SK-N-SH (cell line): ENCODE results near the gene HDLBP. TPM values are rescaled to one million over a fixed set of nuclear protein-coding genes. Genes with fewer than 3 reads are reported as not detected.

Source experiments
- CTCF ChIA-PET: fragments of 300-600, 350-600 bp; formaldehyde crosslinking; extraction: SDS; loops from one replicate; lab custom pipeline; 2021; lab: Yijun Ruan, JAX
- POLR2A ChIA-PET: fragments of 350-600 bp; sonication (Branson Sonifier 250); formaldehyde crosslinking; extraction: SDS; loops from one replicate; lab custom pipeline; 2020; ENCODE audit warnings: antibody characterized with exemption, inconsistent platforms; lab: Yijun Ruan, JAX
- DNase-seq: peaks from one replicate; pipeline ENCODE4 v3.0.0; 2012
- H2AFZ ChIP-seq: fragments of 200-600 bp; sonication (generic); 2 replicates; pipeline ENCODE4 v1.8.1; 2016; ENCODE audit warnings: antibody characterized with exemption, mild to moderate bottlenecking, low read depth
- H3F3A ChIP-seq: fragments of 200-600 bp; sonication (generic); replicated peaks from 2 replicates; pipeline ENCODE3; 2016; ENCODE audit warnings: antibody characterized with exemption, mild to moderate bottlenecking; ENCODE audit not compliant: insufficient read depth
- H3K27ac ChIP-seq, 2 experiments: fragments of 200-500 bp in 1 of 2; fragments of 200-600 bp in 1 of 2; sonication (Bioruptor generic) in 1 of 2; sonication (generic), shearing (Covaris generic) in 1 of 2; 2 replicates each; pipeline versions ENCODE4 v1.5.1 to v1.6.1; 2014 to 2016; ENCODE audit warnings: low read depth in 2 of 2, inconsistent platforms in 1 of 2, low read length in 1 of 2, mild to moderate bottlenecking in 1 of 2, mixed read lengths in 1 of 2
- H3K27me3 ChIP-seq: fragments of 200-600 bp; sonication (generic), shearing (Covaris generic); 2 replicates; pipeline ENCODE4 v1.6.1; 2016; ENCODE audit warnings: mixed run types; ENCODE audit not compliant: insufficient read depth
- H3K36me3 ChIP-seq, 2 experiments: fragments of 200-500 bp in 1 of 2; fragments of 200-600 bp in 1 of 2; sonication (Bioruptor generic) in 1 of 2; sonication (generic) in 1 of 2; replicated peaks in 1 of 2; 2 replicates each; pipeline versions ENCODE3 to v1.5.1; 2014 to 2016; ENCODE audit warnings: low read length in 1 of 2, mild to moderate bottlenecking in 1 of 2; ENCODE audit not compliant: insufficient read depth in 2 of 2, control insufficient read depth in 1 of 2
- H3K4me1 ChIP-seq, 2 experiments: fragments of 200-500 bp in 1 of 2; fragments of 200-600 bp in 1 of 2; sonication (Bioruptor generic) in 1 of 2; sonication (generic), shearing (Covaris generic) in 1 of 2; 2 replicates each; pipeline versions ENCODE4 v1.5.1 to v1.6.1; 2014 to 2016; ENCODE audit warnings: low read depth in 1 of 2, low read length in 1 of 2, mixed run types in 1 of 2; ENCODE audit not compliant: insufficient read depth in 2 of 2, control insufficient read depth in 1 of 2
- H3K4me2 ChIP-seq: fragments of 200-600 bp; sonication (generic), shearing (Covaris generic); 2 replicates; pipeline ENCODE4 v1.6.1; 2017; ENCODE audit warnings: mixed run types
- H3K4me3 ChIP-seq, 2 experiments: fragments of 200-500 bp in 1 of 2; fragments of 200-600 bp in 1 of 2; sonication (Bioruptor generic) in 1 of 2; sonication (generic), shearing (Covaris generic) in 1 of 2; 2 replicates each; pipeline versions ENCODE4 v1.5.1 to v1.8.1; 2014 to 2016; ENCODE audit warnings: low read depth in 2 of 2, inconsistent platforms in 1 of 2, low read length in 1 of 2, mild to moderate bottlenecking in 1 of 2, mixed read lengths in 1 of 2, moderate library complexity in 1 of 2
- H3K79me2 ChIP-seq: fragments of 200-600 bp; sonication (generic); 2 replicates; pipeline ENCODE4 v1.8.1; 2017; ENCODE audit warnings: mild to moderate bottlenecking; ENCODE audit not compliant: insufficient read depth
- H3K9ac ChIP-seq: fragments of 200-600 bp; sonication (generic); 2 replicates; pipeline ENCODE4 v1.6.1; 2017; ENCODE audit warnings: mixed run types
- H3K9me2 ChIP-seq: fragments of 200-600 bp; sonication (generic); 2 replicates; pipeline ENCODE4 v1.6.1; 2017; ENCODE audit warnings: mixed run types
- H3K9me3 ChIP-seq: fragments of 200-600 bp; sonication (generic); 2 replicates; pipeline ENCODE4 v1.6.1; 2017; ENCODE audit warnings: mixed run types, mild to moderate bottlenecking, moderate library complexity
- H4K20me1 ChIP-seq: fragments of 200-600 bp; sonication (generic); 2 replicates; pipeline ENCODE4 v1.6.1; 2017; ENCODE audit warnings: mild to moderate bottlenecking, mixed run types; ENCODE audit not compliant: insufficient read depth
- CHD2 ChIP-seq: fragments of 150-350 bp; IDR thresholded peaks from 2 replicates; pipeline ENCODE4 v1.6.1; 2018; ENCODE audit warnings: low read length; ENCODE audit not compliant: partially characterized antibody
- CTCF ChIP-seq: fragments of 200-600 bp; sonication (generic); IDR thresholded peaks from 2 replicates; pipeline ENCODE4 v1.6.1; 2017; ENCODE audit warnings: antibody characterized with exemption, mild to moderate bottlenecking, moderate library complexity
- ELF1 ChIP-seq: IDR thresholded peaks from 2 replicates; pipeline ENCODE4 v1.4.0; 2012
- EP300 ChIP-seq, 2 experiments: IDR thresholded peaks; 2 replicates each; pipeline versions ENCODE4 v1.4.0 to v1.6.1; 2012; ENCODE audit warnings: borderline replicate concordance in 1 of 2, low read depth in 1 of 2, low read length in 1 of 2
- GABPA ChIP-seq: IDR thresholded peaks from 2 replicates; pipeline ENCODE4 v1.4.0; 2012; ENCODE audit warnings: low read depth, mild to moderate bottlenecking
- GATA2 ChIP-seq: sonication (generic); formaldehyde crosslinking; IDR thresholded peaks from 2 replicates; pipeline ENCODE4 v1.5.0; 2020; ENCODE audit warnings: mild to moderate bottlenecking, missing genetic modification reagents
- IRF3 ChIP-seq: fragments of 150-350 bp; IDR thresholded peaks from 2 replicates; pipeline ENCODE4 v1.6.1; 2016; ENCODE audit warnings: mild to moderate bottlenecking, low read depth, low read length
- MAX ChIP-seq: IDR thresholded peaks from 2 replicates; pipeline ENCODE4 v1.4.0; 2012; ENCODE audit warnings: low read depth
- MEF2A ChIP-seq: IDR thresholded peaks from 2 replicates; pipeline ENCODE4 v1.4.0; 2012; ENCODE audit warnings: low read depth, borderline replicate concordance
- MXI1 ChIP-seq: IDR thresholded peaks from 2 replicates; pipeline ENCODE4 v1.6.1; 2012; ENCODE audit warnings: mild to moderate bottlenecking, low read depth, low read length, improper control_type of control experiment
- NFIC ChIP-seq: IDR thresholded peaks from 2 replicates; pipeline ENCODE4 v1.4.0; 2012; ENCODE audit warnings: borderline replicate concordance
- NRF1 ChIP-seq: IDR thresholded peaks from 2 replicates; pipeline ENCODE4 v1.6.1; 2012; ENCODE audit warnings: low read depth, mild to moderate bottlenecking, low read length
- PBX3 ChIP-seq: IDR thresholded peaks from 2 replicates; pipeline ENCODE4; 2012
- RAD21 ChIP-seq: IDR thresholded peaks from 2 replicates; pipeline ENCODE4 v1.6.1; 2012; ENCODE audit warnings: mild to moderate bottlenecking, low read length
- RFX5 ChIP-seq: IDR thresholded peaks from 2 replicates; pipeline ENCODE4 v1.6.1; 2012; ENCODE audit warnings: mild to moderate bottlenecking, improper control_type of control experiment, low read length
- SIN3A ChIP-seq: IDR thresholded peaks from 2 replicates; pipeline ENCODE4 v1.6.1; 2012; ENCODE audit warnings: low read depth, mild to moderate bottlenecking, low read length, moderate library complexity, borderline replicate concordance
- SMC3 ChIP-seq: IDR thresholded peaks from 2 replicates; pipeline ENCODE4 v1.6.1; 2012; ENCODE audit warnings: low read depth, low read length, improper control_type of control experiment
- TAF1 ChIP-seq: IDR thresholded peaks from 2 replicates; pipeline ENCODE4 v1.6.1; 2012; ENCODE audit warnings: low read depth, mild to moderate bottlenecking, low read length, moderate library complexity, borderline replicate concordance
- TCF12 ChIP-seq: IDR thresholded peaks from 2 replicates; pipeline ENCODE4 v1.4.0; 2012
- USF1 ChIP-seq: IDR thresholded peaks from 2 replicates; pipeline ENCODE4 v1.4.0; 2012; ENCODE audit warnings: low read depth, borderline replicate concordance
- USF2 ChIP-seq: fragments of 150-350 bp; IDR thresholded peaks from 2 replicates; pipeline ENCODE4 v1.6.1; 2017; ENCODE audit warnings: antibody characterized with exemption, low read length, low read depth, borderline replicate concordance
- YY1 ChIP-seq: IDR thresholded peaks from 2 replicates; pipeline ENCODE4 v1.4.0; 2012; ENCODE audit warnings: low read depth, mild to moderate bottlenecking
- ZBTB33 ChIP-seq: IDR thresholded peaks from 2 replicates; pipeline ENCODE4 v1.4.0; 2012; ENCODE audit warnings: low read depth, borderline replicate concordance
- WGBS: methylation state at CpG from one replicate; pipeline ENCODE4 v1.1.6; 2017; ENCODE audit warnings: low lambda C conversion rate; 5-methylcytosine and 5-hydroxymethylcytosine counted together
- polyA plus RNA-seq, 3 experiments: library from polyadenylated mRNA; depleted of rRNA; stranded (reverse); fragments of >200 nt; gene quantifications; 2 replicates each; pipeline ENCODE4 v1.2.3, GENCODE V29; 2012

The HDLBP gene
- 211 and 263 TPM in 2 replicates for polyA plus RNA-seq (2012; rRNA removed)
- polyA plus RNA-seq (2012; cell fraction: cytosol; rRNA removed): 190 and 208 TPM in 2 replicates
- 430 and 440 TPM in 2 replicates for polyA plus RNA-seq (2012; cell fraction: nucleus; rRNA removed)

GRCh38 chr2:241315093-241315878 is at the start of gene HDLBP:
Gene HDLBP, minus strand, starts transcription at chr2:241315672. Its CDS starts 48,803 bp downstream, at chr2:241266869.
- Histone ChIP-seq H3K27ac (peak within 1 kb of the TSS; percentile 99 to 100), H3K79me2 (peaks cover 92% of the 10 kb centered on the region), H3K36me3 (peaks cover 13 to 33% of the 10 kb centered on the region in 2 experiments), H3K4me3 (peak within 1 kb of the TSS; percentile 96 to 97), H3K27me3 (no peaks in the 10 kb centered on the region), H3K4me1 (peaks cover 22 to 25% of the 10 kb centered on the region in 2 experiments; a peak in 3 of 4 replicates), H2AFZ (peak within 1 kb of the TSS; percentile 79), H3K9ac (peak within 1 kb of the TSS; percentile 99), H4K20me1 (peaks cover 55% of the 10 kb centered on the region), H3K9me3 (no peaks in the 10 kb centered on the region), H3K9me2 (no peaks in the 10 kb centered on the region), H3F3A (peaks cover 12% of the 10 kb centered on the region), H3K4me2 (peak within 1 kb of the TSS; percentile 89)
- WGBS: 0% methylated on average over 23 of the region's 73 CpGs
- peak; percentile 99 for DNase-seq
- ChIA-PET POLR2A (interaction anchor here (0.6 to 3.0 kb wide), 8 partner anchors 11 to 213 kb away, joined by 3 to 24 read pairs (median 3); partner anchors contain the start of gene MTERF4), CTCF (interaction anchor here (0.8 to 3.4 kb wide), 10 partner anchors 8 to 496 kb away, joined by 3 to 29 read pairs (median 3); partner anchors contain the start of gene KIF1A)
- TF ChIP-seq TAF1 (peak; percentile 65), EP300 (IDR thresholded peaks at IDR 0.05; ENCODE audit: borderline replicate concordance in 1 of 2, low read depth in 1 of 2, low read length in 1 of 2) (0 out of 4 replicates have a peak, but pooled peaks of 1 of the 2 experiments have one; percentile 19), CTCF (peak; percentile 60), YY1 (peak; percentile 99), RFX5 (no peak), IRF3 (no peak), GATA2 (CRISPR knock-in tag) (no peak), SMC3 (0 out of 2 replicates have a peak, but pooled peaks have one; percentile 7), MAX (peak; percentile 73), CHD2 (peak; percentile 95), USF2 (peak; percentile 90), GABPA (peak; percentile 70), PBX3 (no peak), TCF12 (0 out of 2 replicates have a peak, but pooled peaks have one; percentile 10), RAD21 (peak; percentile 19; the same call in 1 of the 2 replicates), NRF1 (peak; percentile 98), USF1 (peak; percentile 98), MEF2A (no peak), SIN3A (peak; percentile 66; the same call in 1 of the 2 replicates), ZBTB33 (no peak), ELF1 (peak; percentile 69; the same call in 1 of the 2 replicates), NFIC (no peak), MXI1 (no peak; the same call in none of the 2 replicates)
